Ecto neural progenitor cell (in vitro differentiated cells): ENCODE results near the gene MARCHF9.

ENCODE experiments used
- DNase-seq: peaks from one replicate; pipeline ENCODE4 v3.0.0-alpha.2; 2018; ENCODE audit warnings: low spot score

The MARCHF9 gene

DNA sequence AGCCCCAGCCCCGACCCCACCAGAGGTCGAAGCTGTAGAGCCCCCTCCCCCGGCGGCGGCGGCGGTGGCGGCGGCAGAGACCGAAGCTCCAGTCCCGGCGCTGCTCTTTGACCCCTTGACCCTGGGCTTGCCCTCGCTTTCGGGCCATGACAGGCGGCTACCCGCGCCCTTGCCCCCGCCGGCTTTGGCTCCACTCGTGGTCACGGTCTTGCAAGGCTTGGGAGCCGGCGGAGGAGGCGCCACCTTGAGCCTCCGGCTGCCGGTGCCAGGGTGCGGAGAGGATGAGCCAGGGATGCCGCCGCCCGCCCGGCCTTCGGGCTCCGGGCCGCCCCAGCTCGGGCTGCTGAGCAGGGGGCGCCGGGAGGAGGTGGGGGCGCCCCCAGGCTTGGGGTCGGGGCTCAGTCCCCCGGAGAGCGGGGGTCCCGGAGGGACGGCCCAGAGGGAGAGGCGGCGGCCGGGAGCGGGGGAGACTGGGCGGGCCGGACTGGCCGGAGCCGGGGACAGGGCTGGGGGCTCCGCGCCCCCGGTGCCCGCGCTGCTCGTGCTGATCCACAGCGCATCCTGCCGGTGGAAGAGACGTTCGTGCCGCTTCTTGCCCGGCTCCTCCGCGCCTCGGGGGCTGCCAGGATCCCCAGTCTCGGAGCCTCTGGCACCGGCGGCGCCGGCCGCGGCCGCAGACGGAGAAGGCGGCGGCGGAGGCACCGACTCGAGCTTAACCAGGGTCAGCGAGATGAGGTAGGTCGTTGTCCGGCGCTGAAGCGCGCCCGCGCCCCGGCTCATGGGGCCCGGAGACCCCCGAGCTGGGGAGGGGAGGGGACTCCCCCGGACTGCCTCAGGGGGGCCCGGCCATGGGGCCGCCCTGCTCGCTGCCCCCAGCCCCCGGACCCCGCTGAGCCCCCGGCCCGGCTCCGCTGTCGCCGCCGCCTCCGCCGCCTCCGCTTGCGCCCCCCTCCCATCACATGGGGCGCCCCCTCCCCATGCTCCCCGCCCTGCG, 17.1 kb upstream of the MARCHF9 start:
- peak; percentile 77 for DNase-seq

GRCh38 chr12:57738661-57739237, 16.2 kb upstream of the MARCHF9 start, which contains the start of gene AGAP2:
TSS of gene AGAP2 (minus strand) at chr12:57738742. CDS start at chr12:57738246, 496 bp downstream.
- peak; percentile 77 for DNase-seq

DNA sequence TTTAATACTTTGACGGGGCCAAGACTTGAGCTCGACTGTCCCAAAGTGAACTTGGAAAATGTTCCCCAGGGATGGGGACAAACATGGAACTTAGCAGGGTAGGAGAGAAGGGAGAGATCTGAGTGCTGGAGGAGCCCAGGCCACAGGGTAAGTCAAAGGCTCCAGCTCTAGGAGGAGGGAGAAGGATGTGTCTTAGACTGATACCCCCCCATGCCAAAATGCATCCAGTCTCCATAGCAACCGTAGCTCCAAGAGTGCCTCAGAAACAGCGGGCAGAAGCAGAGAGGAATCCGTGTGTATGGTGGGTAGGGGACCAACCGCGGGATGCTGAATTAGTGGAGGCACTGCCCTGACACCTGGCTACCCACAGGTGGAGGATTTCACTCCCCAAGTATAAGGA, 15.5 kb upstream of the MARCHF9 start:
- no peak for DNase-seq

DNA sequence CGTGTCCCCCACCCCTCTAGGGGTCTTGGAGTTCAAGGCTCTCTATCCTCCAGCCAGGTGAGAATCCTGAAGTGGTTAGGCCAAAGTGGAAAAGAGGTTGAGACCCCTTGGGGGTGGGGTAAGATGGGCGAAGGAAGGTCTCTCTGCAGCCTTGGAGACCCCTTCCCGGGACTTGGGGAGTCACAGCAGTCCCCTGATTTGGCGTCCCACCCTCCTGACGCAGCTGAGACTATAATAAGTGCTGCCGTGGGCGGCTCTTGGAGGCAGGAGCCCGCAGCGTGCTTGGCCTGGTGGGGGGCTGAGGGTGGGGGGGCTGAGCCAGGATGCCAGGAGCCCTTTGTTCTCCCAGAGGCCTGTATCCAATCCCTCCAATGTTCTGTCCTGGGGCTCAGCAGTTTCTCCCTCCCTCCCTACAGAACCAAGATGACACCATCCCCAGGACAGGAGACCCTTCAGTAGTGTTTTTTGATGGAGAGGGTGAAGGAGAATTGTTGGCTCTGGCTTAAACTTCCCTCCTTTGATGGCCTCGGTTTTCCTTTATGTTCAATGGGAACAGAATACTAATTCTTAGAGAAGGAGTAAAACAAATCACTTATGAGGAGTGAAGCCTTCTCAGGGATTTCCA, 14.9 kb upstream of the MARCHF9 start:
- no peak for DNase-seq

DNA sequence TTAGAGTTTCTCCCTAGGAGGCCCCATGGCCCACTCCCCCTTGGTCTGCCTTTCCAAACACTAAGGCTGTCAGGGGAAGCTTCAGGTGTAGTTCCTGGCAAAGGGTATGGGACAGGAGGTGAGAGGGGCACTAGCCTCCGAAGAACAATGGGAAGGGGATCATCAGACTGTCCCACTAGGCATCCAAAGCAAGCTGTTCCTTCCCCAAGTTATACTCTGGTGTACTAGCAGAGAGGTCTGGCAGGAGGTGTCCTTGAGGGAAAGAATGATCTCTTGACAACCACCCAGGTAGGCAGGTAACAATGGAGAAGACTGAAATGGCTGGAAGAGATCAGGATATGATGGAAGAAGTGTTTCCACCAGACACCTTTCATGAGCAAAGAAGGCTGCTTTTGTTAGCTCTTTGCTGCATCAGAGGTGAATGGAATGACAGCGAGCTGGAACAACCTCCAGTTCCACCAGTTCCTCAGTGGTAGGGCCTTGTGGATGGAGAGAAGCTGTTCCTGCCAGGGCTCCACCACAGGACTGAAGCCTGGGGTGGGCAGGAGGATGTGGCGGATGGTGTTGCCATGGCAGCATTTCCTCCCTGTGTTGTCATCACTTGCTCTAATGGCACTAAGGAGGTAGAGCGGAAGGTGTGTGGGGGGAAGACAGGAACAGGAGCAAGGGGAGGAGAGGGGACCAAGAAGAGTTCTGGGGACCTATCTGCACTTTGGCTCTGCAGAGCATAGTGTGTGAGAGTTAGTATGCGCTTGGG, 14.1 kb upstream of the MARCHF9 start:
- DNase-seq = no peak

DNA sequence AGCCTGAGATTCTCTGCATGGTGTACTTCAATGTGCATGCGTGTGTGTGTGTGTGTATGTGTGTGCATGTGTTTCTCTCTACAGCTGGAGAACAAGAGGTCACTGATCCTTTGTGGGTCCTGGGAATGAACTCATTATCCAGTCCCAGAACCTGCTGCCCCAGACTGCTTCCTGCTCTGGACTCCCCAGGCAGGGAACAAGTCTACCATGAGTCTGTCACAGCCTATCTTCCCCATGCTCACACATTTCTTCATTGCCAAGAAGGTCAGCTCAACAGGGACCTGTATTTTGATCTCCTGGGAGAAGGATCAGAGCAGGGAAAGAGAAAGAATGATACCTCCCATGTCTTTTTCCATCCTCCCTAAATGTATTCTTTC, 13.5 kb upstream of the MARCHF9 start:
- no peak for DNase-seq

- DNase-seq = no peak
These were observed 12.8 kb upstream of the MARCHF9 start for GRCh38 chr12:57741844-57742738.

DNA sequence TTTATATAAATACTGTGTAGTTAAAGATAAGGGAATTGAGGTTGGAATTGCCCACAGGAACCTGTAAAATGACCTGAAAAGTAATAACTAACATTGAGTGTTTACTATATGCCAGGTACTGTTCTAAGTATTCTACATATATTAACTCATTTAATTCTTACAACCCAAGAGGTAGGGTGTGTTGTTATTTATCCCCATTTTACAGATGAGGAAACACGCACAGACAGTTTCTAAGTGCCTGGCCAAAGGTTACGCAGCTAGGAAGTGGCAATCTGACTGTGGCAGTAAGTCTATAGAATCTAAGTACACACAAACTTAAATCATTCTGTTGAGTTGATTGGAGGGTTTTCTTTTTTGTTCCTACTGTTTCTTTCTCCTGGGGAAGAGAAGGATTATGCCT, 11.1 kb upstream of the MARCHF9 start:
- DNase-seq = no peak

DNA sequence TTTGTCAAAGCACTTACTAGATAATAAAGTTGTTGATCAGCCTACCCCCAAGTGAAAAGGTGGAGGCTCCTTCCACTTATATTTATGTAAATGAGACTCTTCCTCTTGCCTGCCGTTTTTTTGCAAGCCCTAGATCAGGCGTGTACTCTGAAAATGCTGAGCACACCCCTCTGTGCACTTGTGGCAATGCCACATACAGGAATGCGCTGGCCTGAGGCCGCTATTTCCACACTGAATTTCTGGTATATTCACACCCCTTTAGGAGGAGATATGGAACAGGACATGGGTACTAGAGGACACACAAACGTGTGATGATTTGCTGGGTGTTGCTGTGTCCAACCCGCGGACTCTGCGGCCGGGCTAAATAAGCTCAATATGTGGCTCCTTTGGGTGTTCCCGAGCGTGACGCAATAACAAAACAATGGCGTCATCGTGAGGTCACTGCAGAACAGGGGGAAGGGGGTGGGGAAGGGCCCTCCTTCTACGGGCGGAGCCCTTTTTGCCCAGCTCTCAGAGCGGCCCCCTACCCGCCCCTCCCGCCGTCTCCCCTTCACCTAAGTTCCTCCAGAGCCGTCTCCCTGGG, 10.6 kb upstream of the MARCHF9 start:
- no peak for DNase-seq

- DNase-seq = peak; percentile 98
These were observed 10.0 kb upstream of the MARCHF9 start, which contains the start of gene TSPAN31 for GRCh38 chr12:57744777-57745484. TSS of gene TSPAN31 (plus strand) at chr12:57745039. CDS start at chr12:57745155, 116 bp downstream.

GRCh38 chr12:57745485-57745881, 9.4 kb upstream of the MARCHF9 start:
- no peak for DNase-seq

DNA sequence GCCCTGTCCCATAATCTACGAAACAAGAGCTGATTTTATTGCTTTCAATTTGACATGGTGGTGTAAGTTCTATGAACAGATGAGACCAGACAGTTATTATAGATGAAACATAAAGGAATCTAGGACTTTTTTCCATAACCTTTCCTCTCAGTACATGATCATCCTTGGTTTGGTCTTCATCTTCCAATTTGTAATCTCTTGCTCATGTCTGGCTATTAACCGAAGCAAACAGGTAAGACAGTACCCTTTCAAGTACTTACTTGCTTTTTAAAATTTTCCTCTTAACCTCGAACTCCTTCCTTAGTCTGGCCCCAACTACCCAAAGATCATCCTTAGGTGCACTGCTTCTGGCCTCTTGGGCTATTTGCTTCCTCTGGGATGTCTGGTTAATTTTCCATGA, 8.9 kb upstream of the MARCHF9 start:
- no peak for DNase-seq

DNA sequence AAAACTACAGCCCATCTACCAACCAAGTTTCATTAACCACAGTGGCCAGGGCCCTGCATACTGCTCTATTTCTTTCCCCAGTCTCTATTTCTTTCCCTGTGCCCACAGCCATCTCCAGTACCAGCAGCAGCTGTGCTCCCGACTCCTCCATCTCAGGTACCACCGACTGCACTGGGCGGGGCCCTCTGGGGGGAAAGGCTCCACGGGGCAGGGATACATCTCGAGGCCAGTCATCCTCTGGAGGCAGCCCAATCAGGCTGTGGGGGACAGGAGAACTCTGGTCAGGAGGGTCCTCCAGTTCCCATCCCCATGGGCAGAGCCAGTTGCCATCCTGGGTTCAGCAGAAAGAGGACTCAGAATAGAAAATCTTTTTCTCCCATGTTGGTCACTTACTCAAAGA, 5.8 kb upstream of the MARCHF9 start:
- DNase-seq = no peak

GRCh38 chr12:57750561-57751431, 4.1 kb upstream of the MARCHF9 start:
- no peak for DNase-seq

DNA sequence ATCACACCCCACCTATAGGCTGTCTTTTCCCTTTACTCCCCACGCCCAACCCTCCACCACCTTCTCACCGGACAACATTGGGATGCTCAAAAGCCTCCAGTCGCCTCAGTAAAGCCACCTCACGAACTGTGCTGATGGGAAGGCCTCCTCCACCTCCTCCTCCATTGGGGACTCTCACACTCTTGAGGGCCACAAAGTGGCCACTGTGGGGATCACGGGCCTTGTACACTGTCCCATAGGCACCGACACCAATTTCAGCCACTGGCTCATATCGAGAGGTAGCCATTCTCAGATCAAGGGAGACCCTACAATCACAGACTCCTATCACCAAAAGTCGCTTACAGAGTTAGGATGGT, 3.5 kb upstream of the MARCHF9 start:
- no peak for DNase-seq

GRCh38 chr12:57751788-57752667, 2.9 kb upstream of the MARCHF9 start, which contains the start of gene CDK4:
TSS of gene CDK4 (minus strand) at chr12:57752310. CDS start at chr12:57751717, 593 bp downstream.
- peak; percentile 100 for DNase-seq

DNA sequence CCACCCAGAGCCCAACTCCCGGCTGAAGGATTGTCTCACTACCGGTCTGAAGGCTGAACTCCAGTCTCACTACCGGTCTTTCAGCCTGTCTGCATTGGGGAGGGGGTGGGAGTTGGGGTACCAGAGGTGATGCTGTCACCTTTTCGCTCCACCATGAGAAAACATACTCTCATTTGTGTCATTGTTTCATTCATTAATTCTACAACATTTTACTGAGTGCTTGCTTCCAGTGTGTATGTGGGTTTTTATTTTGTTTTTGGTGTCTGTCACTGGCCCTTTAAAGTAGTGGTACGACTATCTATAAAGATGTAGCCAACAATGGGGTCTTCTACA, 2.3 kb upstream of the MARCHF9 start:
- DNase-seq = no peak

- no peak for DNase-seq
These were observed 1.1 kb upstream of the MARCHF9 start for GRCh38 chr12:57753756-57754337.
